ENCODE data around the gene PALMD. TPM values are rescaled to one million over a fixed set of nuclear protein-coding genes. Genes with fewer than 3 reads are reported as not detected.

The PALMD gene
- total RNA-seq, 1 donor from 2014 or later = 18.8 TPM

- no peaks in the 10 kb centered on the region for H3K9me3 ChIP-seq
- peak overlapping the region; percentile 53 for H3K4me3 ChIP-seq
- H3K36me3 ChIP-seq = no peaks in the 10 kb centered on the region
- DNase-seq (no peak), ATAC-seq (no peak)
- no peaks in the 10 kb centered on the region for H3K27me3 ChIP-seq (ENCODE audit: low read depth)
- intact Hi-C loops (cut with DNase I) = no loop called here
- H3K27ac ChIP-seq = peak overlapping the region; percentile 83
- H3K4me1 ChIP-seq = peaks cover 14% of the 10 kb centered on the region
- TF ChIP-seq CTCF (IDR thresholded peaks at IDR 0.05) = no peak
Measured at GRCh38 chr1:99646868-99647267, 955 bp downstream of the PALMD start.

GRCh38 chr1:99647490-99647889 lies 1.6 kb downstream of the PALMD start:
- H3K4me3 ChIP-seq = peak overlapping the region; percentile 53
- no peaks in the 10 kb centered on the region for H3K9me3 ChIP-seq
- H3K36me3 ChIP-seq = no peaks in the 10 kb centered on the region
- intact Hi-C loops (cut with DNase I) = no loop called here
- no peak for DNase-seq
- H3K27me3 ChIP-seq (ENCODE audit: low read depth) = no peaks in the 10 kb centered on the region
- no peak for TF ChIP-seq CTCF (IDR thresholded peaks at IDR 0.05)
- no peak for ATAC-seq
- H3K4me1 ChIP-seq = peaks cover 14% of the 10 kb centered on the region
- peak overlapping the region; percentile 83 for H3K27ac ChIP-seq

- TF ChIP-seq CTCF (IDR thresholded peaks at IDR 0.05) = peak; percentile 18
- intact Hi-C loops (cut with DNase I) = no loop called here
- peaks cover 14% of the 10 kb centered on the region for H3K4me1 ChIP-seq
- no peaks in the 10 kb centered on the region for H3K36me3 ChIP-seq
- peak overlapping the region; percentile 53 for H3K4me3 ChIP-seq
- H3K9me3 ChIP-seq = no peaks in the 10 kb centered on the region
- peak overlapping the region; percentile 83 for H3K27ac ChIP-seq
- no peaks in the 10 kb centered on the region for H3K27me3 ChIP-seq (ENCODE audit: low read depth)
- ATAC-seq (peak; percentile 53 to 70), DNase-seq (peak; percentile 42)
Measured at GRCh38 chr1:99648107-99648506, 2.2 kb downstream of the PALMD start.

GRCh38 chr1:99650030-99650429 lies 4.1 kb downstream of the PALMD start:
- no peak overlapping the region for H3K27ac ChIP-seq
- H3K4me1 ChIP-seq = peaks cover 4% of the 10 kb centered on the region
- ATAC-seq = no peak
- intact Hi-C loops (cut with DNase I) = no loop called here
- DNase-seq = no peak
- no peaks in the 10 kb centered on the region for H3K27me3 ChIP-seq (ENCODE audit: low read depth)
- no peaks in the 10 kb centered on the region for H3K36me3 ChIP-seq
- TF ChIP-seq CTCF (IDR thresholded peaks at IDR 0.05) = no peak
- peak overlapping the region; percentile 12 for H3K4me3 ChIP-seq
- H3K9me3 ChIP-seq = no peaks in the 10 kb centered on the region

GRCh38 chr1:99650773-99651437 lies 5.0 kb downstream of the PALMD start:
- no peaks in the 10 kb centered on the region for H3K36me3 ChIP-seq
- H3K27me3 ChIP-seq (ENCODE audit: low read depth) = no peaks in the 10 kb centered on the region
- H3K4me1 ChIP-seq = no peaks in the 10 kb centered on the region
- peak overlapping the region; percentile 8 for H3K27ac ChIP-seq
- intact Hi-C loops (cut with DNase I) = no loop called here
- DNase-seq (no peak), ATAC-seq (no peak)
- H3K4me3 ChIP-seq = no peak overlapping the region
- no peaks in the 10 kb centered on the region for H3K9me3 ChIP-seq
- TF ChIP-seq CTCF (IDR thresholded peaks at IDR 0.05) = no peak
